Epithelial cell of proximal tubule (primary cell): ENCODE results near the gene CCT5. TPM values are rescaled to one million over a fixed set of nuclear protein-coding genes. Genes with fewer than 3 reads are reported as not detected.

Experiments used
- DNase-seq: peaks from one replicate; pipeline ENCODE4 v3.0.0-alpha.2; 2011; ENCODE audit warnings: low read depth
- H3K4me3 ChIP-seq: 2 replicates; pipeline ENCODE4 v1.5.1; 2011; ENCODE audit warnings: low read depth, mild to moderate bottlenecking, low read length
- total RNA-seq: library from RNA; depleted of rRNA; stranded (reverse); fragments of >200 nt; gene quantifications from 2 replicates; pipeline ENCODE4 v1.2.3, GENCODE V29; 2015
- TF ChIP-seq, protein P1 (sequence below): conservative IDR thresholded peaks from 2 replicates; pipeline ENCODE4 v1.5.1; 2012; ENCODE audit warnings: low read depth, mild to moderate bottlenecking, low read length

The CCT5 gene
- total RNA-seq, result 610 and 905 TPM in 2 replicates

DNA sequence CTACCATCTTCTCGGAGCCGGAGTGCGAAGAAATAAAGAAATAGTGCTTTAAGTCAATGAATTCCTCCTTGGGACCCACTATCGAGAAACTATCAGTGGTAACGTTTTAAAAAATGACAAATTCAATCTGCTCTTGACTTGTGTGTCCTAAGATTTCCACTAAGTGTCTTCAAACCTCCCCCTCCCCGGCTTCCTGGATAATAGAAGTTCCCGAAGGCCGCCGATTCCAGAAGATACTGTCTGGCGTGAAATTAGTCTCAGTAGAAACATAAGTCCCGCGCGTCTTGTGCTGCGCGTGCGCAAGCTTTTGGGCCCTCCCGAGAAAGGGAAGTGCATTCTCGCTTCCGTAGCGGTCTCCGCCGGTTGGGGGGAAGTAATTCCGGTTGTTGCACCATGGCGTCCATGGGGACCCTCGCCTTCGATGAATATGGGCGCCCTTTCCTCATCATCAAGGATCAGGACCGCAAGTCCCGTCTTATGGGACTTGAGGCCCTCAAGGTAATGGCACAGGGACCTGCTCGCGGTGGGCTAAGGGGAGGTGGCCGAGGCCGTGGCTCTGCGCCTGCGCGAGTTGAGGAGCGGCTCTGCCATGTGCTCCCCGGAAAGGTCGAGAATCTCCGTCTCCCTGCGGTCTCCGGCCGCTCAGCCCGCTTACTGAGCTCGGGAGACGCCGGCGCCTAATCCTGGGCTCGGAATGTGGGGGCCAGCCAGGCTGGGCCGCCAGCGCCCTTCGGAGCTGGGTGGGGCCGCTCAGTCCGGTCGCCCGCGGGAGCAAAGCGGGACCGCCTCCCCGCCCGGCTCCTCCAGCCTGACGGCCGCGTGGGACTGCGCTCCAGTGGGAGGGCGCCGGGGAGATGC is at the start of gene CCT5:
Gene CCT5 (plus strand): TSS at position 333 of the 858 bp plus-strand sequence. CDS start 61 bp downstream, at position 394.
- H3K4me3 ChIP-seq, result peak within 1 kb of the TSS; percentile 96
- TF ChIP-seq, protein P1, sequence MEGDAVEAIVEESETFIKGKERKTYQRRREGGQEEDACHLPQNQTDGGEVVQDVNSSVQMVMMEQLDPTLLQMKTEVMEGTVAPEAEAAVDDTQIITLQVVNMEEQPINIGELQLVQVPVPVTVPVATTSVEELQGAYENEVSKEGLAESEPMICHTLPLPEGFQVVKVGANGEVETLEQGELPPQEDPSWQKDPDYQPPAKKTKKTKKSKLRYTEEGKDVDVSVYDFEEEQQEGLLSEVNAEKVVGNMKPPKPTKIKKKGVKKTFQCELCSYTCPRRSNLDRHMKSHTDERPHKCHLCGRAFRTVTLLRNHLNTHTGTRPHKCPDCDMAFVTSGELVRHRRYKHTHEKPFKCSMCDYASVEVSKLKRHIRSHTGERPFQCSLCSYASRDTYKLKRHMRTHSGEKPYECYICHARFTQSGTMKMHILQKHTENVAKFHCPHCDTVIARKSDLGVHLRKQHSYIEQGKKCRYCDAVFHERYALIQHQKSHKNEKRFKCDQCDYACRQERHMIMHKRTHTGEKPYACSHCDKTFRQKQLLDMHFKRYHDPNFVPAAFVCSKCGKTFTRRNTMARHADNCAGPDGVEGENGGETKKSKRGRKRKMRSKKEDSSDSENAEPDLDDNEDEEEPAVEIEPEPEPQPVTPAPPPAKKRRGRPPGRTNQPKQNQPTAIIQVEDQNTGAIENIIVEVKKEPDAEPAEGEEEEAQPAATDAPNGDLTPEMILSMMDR, result no peak
- DNase-seq, result peak; percentile 95

DNA sequence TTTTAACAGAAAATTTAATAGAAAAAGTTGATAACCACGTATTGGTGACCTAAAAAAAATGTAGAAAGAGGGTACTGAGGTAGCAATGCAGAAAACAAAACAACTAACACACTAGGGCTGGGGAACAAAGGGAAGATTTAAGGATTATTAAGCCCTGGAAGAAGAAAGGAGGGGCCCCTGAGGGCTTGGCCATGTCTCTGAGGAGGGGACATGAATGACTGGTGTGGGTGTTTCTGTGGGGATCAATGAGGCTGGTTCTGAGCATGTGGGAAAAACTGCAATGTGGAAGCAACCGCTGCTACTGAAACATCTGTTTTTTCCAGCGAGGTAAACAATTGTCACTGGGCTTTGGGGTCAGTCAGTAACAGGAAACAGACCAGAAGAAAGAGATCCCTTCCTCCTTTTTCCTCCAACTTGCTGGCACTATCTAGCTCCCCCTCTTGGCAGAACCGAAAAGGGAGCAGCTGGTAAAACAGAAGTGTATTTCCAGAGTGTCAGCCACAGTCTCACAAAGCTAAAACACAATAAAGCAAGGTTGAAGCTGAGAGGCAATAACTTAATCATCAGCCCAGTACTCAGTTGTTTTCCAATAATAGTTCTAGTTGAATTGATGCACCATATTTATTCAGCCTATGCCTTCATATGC is 48.7 kb upstream of the CCT5 start:
- H3K4me3 ChIP-seq, result no peak overlapping the region
- no peak for DNase-seq
- TF ChIP-seq, protein P1, result peak; percentile 57

DNA sequence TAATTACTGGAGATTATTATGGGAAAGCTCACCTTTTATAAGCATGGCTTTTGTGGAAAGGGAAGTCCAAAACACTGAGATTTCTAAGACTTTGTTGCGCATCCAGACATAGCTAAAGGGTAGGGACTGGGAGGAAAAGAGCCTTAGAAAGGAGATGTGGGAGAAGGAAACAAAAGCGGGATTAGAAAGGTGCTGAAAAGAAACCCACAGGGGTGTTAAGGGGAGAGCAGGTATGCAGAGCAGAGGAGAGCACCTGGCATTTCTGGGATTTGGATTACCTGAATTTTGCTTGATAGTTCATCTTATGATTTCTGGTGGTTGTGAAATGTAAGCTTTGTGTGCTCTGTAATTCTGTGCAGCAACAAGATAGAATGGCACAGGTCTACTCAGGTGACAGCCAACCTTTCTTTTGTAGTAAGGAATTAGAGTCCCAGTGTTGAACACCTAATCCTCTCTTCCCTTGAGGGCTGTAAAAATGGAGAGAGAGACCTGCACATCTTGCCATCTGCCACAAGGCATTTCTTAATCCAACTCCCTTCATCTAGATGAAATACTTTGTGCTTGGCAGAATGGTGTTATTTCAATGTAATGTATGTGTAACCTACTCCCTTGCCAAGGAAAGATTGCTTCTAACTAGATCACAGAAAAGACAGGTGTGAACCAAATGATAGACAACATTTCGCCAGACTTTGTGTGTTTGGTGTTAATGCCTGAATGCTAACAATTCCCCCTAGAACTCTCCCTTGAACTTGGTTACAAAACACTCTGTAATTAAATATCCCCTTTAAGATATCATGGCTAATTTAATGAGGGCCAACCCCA is 47.8 kb upstream of the CCT5 start:
- TF ChIP-seq, protein P1, result no peak

GRCh38 chr5:10209004-10209403 is 41.1 kb upstream of the CCT5 start:
- TF ChIP-seq, protein P1, result no peak
- H3K4me3 ChIP-seq, result no peak overlapping the region
- DNase-seq, result no peak

More for the DNA sequence above, 47.8 kb upstream of the CCT5 start:
- no peak overlapping the region for H3K4me3 ChIP-seq
- DNase-seq, result no peak

DNA sequence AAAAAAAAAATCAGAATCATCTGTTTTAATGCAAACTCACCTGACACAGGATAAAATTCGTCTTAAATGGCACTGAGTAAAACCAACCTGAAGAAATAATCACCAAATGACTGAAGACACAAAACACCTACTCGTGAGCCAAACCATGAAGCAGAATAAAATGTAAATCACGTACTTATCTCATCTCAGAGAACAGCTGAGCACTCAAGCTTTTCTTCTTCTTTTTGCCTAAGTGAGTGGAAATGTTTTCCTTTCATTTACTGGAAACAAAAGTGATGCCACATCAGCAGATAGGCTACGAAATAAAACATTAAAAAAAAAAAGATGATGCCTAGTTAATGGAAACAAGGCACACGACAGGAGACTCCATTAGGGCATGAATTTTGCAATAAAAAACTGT is 36.8 kb upstream of the CCT5 start:
- TF ChIP-seq, protein P1, result no peak
- no peak overlapping the region for H3K4me3 ChIP-seq
- no peak for DNase-seq

GRCh38 chr5:10214041-10214440 is 36.0 kb upstream of the CCT5 start:
- no peak overlapping the region for H3K4me3 ChIP-seq
- TF ChIP-seq, protein P1, result no peak
- no peak for DNase-seq
